Liver (tissue), 3 donors: ENCODE measurements around the gene APPL1.

ENCODE experiments used
- FOXA1 ChIP-seq: IDR thresholded peaks from 2 replicates; pipeline ENCODE4 v1.6.1; 2016; ENCODE audit warnings: antibody characterized with exemption
- GABPA ChIP-seq, 2 donors: IDR thresholded peaks in 1 of 2; conservative IDR thresholded peaks in 1 of 2; 2 replicates each; pipeline ENCODE4 v1.6.1; 2016; ENCODE audit warnings: antibody characterized with exemption in 2 of 2, mild to moderate bottlenecking in 1 of 2, moderate library complexity in 1 of 2
- JUND ChIP-seq, 2 donors: IDR thresholded peaks; 2 replicates each; pipeline ENCODE4 v1.6.1; 2016; ENCODE audit warnings: antibody characterized with exemption in 2 of 2
- RAD21 ChIP-seq, 2 donors: IDR thresholded peaks; 2 replicates each; pipeline ENCODE4 v1.6.1; 2016; ENCODE audit warnings: antibody characterized with exemption in 2 of 2, mild to moderate bottlenecking in 2 of 2
- SP1 ChIP-seq: IDR thresholded peaks from 2 replicates; pipeline ENCODE4 v1.6.1; 2018; ENCODE audit warnings: antibody characterized with exemption, mild to moderate bottlenecking
- TAF1 ChIP-seq: conservative IDR thresholded peaks from 2 replicates; pipeline ENCODE4 v1.6.1; 2016; ENCODE audit warnings: antibody characterized with exemption, mild to moderate bottlenecking
- TF ChIP-seq, protein P1 (sequence below): fragments of 150-350 bp; IDR thresholded peaks from 2 replicates; pipeline ENCODE4 v1.5.1; 2017; ENCODE audit warnings: improper control_type of control experiment, low read depth, low read length; ENCODE audit not compliant: missing input control
- TF ChIP-seq, protein P2 (sequence below): IDR thresholded peaks from 2 replicates; pipeline ENCODE4 v1.6.1; 2016; ENCODE audit warnings: antibody characterized with exemption
- donor health status: healthy.
- donor health status: healthy.

DNA sequence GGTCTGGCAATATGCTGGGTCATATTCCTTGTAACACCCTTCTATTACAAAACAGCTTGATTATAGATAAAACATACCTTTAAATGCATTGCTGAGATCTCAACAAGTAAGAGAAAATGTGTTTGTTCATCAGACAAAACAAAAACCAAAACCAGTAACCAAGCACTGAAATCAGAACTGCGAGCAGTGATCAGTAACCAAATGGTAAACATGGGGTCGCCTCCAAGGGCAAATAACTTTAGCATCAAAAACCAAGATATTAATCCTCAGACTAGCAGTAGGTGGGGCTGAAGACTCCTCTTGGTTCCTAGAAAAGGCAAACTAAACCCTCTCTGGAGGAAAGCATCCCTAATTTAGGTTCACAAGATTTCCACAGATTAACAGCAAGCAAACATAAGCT lies 21.1 kb upstream of the APPL1 start:
- no peak for TF ChIP-seq TAF1
- TF ChIP-seq, protein P1, sequence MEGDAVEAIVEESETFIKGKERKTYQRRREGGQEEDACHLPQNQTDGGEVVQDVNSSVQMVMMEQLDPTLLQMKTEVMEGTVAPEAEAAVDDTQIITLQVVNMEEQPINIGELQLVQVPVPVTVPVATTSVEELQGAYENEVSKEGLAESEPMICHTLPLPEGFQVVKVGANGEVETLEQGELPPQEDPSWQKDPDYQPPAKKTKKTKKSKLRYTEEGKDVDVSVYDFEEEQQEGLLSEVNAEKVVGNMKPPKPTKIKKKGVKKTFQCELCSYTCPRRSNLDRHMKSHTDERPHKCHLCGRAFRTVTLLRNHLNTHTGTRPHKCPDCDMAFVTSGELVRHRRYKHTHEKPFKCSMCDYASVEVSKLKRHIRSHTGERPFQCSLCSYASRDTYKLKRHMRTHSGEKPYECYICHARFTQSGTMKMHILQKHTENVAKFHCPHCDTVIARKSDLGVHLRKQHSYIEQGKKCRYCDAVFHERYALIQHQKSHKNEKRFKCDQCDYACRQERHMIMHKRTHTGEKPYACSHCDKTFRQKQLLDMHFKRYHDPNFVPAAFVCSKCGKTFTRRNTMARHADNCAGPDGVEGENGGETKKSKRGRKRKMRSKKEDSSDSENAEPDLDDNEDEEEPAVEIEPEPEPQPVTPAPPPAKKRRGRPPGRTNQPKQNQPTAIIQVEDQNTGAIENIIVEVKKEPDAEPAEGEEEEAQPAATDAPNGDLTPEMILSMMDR, result no peak
- TF ChIP-seq GABPA (IDR thresholded peaks at IDR 0.05 in 1 of 2, conservative IDR thresholded peaks at IDR 0.05 in 1 of 2), result no peak
- no peak for TF ChIP-seq JUND (IDR thresholded peaks at IDR 0.05)
- TF ChIP-seq SP1, result no peak
- TF ChIP-seq, protein P2, sequence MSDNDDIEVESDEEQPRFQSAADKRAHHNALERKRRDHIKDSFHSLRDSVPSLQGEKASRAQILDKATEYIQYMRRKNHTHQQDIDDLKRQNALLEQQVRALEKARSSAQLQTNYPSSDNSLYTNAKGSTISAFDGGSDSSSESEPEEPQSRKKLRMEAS, result no peak
- TF ChIP-seq FOXA1, result no peak
- no peak for TF ChIP-seq RAD21 (IDR thresholded peaks at IDR 0.05)
